ENCODE results near the gene IL3.

IL3 gene

GRCh38 chr5:132073231-132074013, 13.0 kb downstream of the IL3 start, which contains the start of gene CSF2:
CSF2 (plus strand) TSS chr5:132073789; CDS start chr5:132073824, 35 bp downstream.
- no peak for DNase-seq (ENCODE audit: low spot score)

- DNase-seq (ENCODE audit: low spot score), result no peak
Observed at GRCh38 chr5:132074091-132074771, 13.8 kb downstream of the IL3 start.

GRCh38 chr5:132074772-132075718, 14.6 kb downstream of the IL3 start:
- DNase-seq (ENCODE audit: low spot score), result no peak

GRCh38 chr5:132075719-132076077, 15.2 kb downstream of the IL3 start:
- no peak for DNase-seq (ENCODE audit: low spot score)

- no peak for DNase-seq (ENCODE audit: low spot score)
Observed at GRCh38 chr5:132076202-132076830, 15.9 kb downstream of the IL3 start.

GRCh38 chr5:132076983-132077382, 16.5 kb downstream of the IL3 start:
- no peak for DNase-seq (ENCODE audit: low spot score)

- DNase-seq (ENCODE audit: low spot score), result no peak
Observed at GRCh38 chr5:132079081-132079480, 18.6 kb downstream of the IL3 start.

GRCh38 chr5:132079619-132080018, 19.2 kb downstream of the IL3 start:
- DNase-seq (ENCODE audit: low spot score), result no peak

GRCh38 chr5:132080595-132080994, 20.1 kb downstream of the IL3 start:
- no peak for DNase-seq (ENCODE audit: low spot score)

GRCh38 chr5:132081458-132081857, 21.0 kb downstream of the IL3 start:
- DNase-seq (ENCODE audit: low spot score), result no peak

- DNase-seq (ENCODE audit: low spot score), result no peak
Observed at GRCh38 chr5:132082329-132083023, 22.0 kb downstream of the IL3 start.

- no peak for DNase-seq (ENCODE audit: low spot score)
Observed at GRCh38 chr5:132083071-132083678, 22.7 kb downstream of the IL3 start.

GRCh38 chr5:132085686-132086085, 25.2 kb downstream of the IL3 start:
- DNase-seq (ENCODE audit: low spot score), result no peak

GRCh38 chr5:132086277-132086794, 25.9 kb downstream of the IL3 start:
- DNase-seq (ENCODE audit: low spot score), result no peak

- no peak for DNase-seq (ENCODE audit: low spot score)
Observed at GRCh38 chr5:132087176-132087575, 26.7 kb downstream of the IL3 start.

GRCh38 chr5:132087661-132088060, 27.2 kb downstream of the IL3 start:
- DNase-seq (ENCODE audit: low spot score), result no peak

- DNase-seq (ENCODE audit: low spot score), result no peak
Observed at GRCh38 chr5:132089363-132089762, 28.9 kb downstream of the IL3 start.

GRCh38 chr5:132090107-132090506, 29.7 kb downstream of the IL3 start:
- no peak for DNase-seq (ENCODE audit: low spot score)

GRCh38 chr5:132093271-132093670, 32.8 kb downstream of the IL3 start:
- no peak for DNase-seq (ENCODE audit: low spot score)

GRCh38 chr5:132094393-132095076, 34.1 kb downstream of the IL3 start:
- DNase-seq (ENCODE audit: low spot score), result no peak

Measured in hematopoietic multipotent progenitor cell treated with erythropoietin and hydrocortisone succinate and interleukin-3 and kit ligand, for 15 days (in vitro differentiated cells).